ENCODE measurements around the gene ITPA. TPM values are rescaled to one million over a fixed set of nuclear protein-coding genes. Genes with fewer than 3 reads are reported as not detected.

ITPA gene
- total and polyA plus RNA-seq, 2 of the 8 experiments (the other 6 are each of a cell fraction or from before 2014, with no cell fraction given) = 88.2 to 94.0 TPM

DNA sequence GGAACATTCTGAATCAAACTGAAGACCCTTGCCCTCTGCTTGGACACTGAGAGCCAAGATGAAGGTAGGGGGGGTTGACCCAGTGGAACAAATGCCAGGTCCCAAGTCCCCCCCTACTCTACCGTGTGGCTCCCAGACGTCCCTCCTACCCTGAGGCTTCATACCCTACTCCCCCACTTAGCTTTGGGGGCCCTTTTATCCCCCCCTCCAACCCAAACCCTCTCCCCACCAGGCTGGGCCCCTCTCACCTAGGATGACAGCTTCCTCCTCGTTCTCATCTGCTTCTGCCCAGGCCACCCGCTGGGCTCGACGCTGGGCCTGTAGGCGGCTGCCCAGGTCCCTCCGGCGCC is 6.4 kb upstream of the ITPA start:
- H2AK5ac ChIP-seq (ENCODE audit: low read depth, low read length) = no peak overlapping the region
- no peak overlapping the region for H3K23ac ChIP-seq (ENCODE audit: insufficient read length)
- no peak overlapping the region for H2BK20ac ChIP-seq (ENCODE audit: low read length)
- no peaks in the 10 kb centered on the region for H3K27me3 ChIP-seq (replicated peaks in 1 of 4; ENCODE audit: control insufficient read depth in 3 of 4, extremely low read depth in 1 of 4, insufficient read depth in 3 of 4, low read length in 3 of 4)
- peak overlapping the region; percentile 94 to 99 for H3K4me2 ChIP-seq (ENCODE audit: insufficient read depth in 1 of 2, low read depth in 2 of 2, low read length in 2 of 2)
- H2AFZ ChIP-seq (ENCODE audit: low read length) = no peak overlapping the region
- no peak overlapping the region for H4K91ac ChIP-seq (replicated peaks; ENCODE audit: insufficient read length, low read length)
- no peak overlapping the region for H3K4ac ChIP-seq (replicated peaks; ENCODE audit: insufficient read length, low read depth, low read length)
- CTCF ChIA-PET (ENCODE audit: partially characterized antibody) = interaction anchor here (0.6 to 1.1 kb wide), 4 partner anchors 16 to 74 kb away, joined by 3 to 4 read pairs (median 3); no protein-coding TSS in a partner anchor
- H3K4me1 ChIP-seq (replicated peaks in 1 of 4; ENCODE audit: control insufficient read depth in 3 of 4, insufficient read depth in 4 of 4, low read length in 3 of 4) = peaks cover 0 to 7% (median 5%) of the 10 kb centered on the region in 4 experiments; a peak in 6 of 7 replicates
- H4K8ac ChIP-seq (ENCODE audit: extremely low read depth, insufficient read depth, low read length) = no peak overlapping the region
- no peaks in the 10 kb centered on the region for H3K9me3 ChIP-seq (ENCODE audit: insufficient read depth in 2 of 2, low read depth in 1 of 2, low read length in 1 of 2)
- no peak overlapping the region for H3K9ac ChIP-seq (replicated peaks in 1 of 4; ENCODE audit: extremely low read depth in 1 of 4, low read depth in 3 of 4, low read length in 3 of 4)
- H4K5ac ChIP-seq (ENCODE audit: insufficient read length, low read depth, low read length) = no peak overlapping the region
- peak overlapping the region; percentile 83 to 93 (median 88); a peak in 5 of 8 replicates for H3K4me3 ChIP-seq (ENCODE audit: extremely low read depth in 1 of 4, insufficient read depth in 2 of 4, low read depth in 3 of 4, low read length in 4 of 4)
- peaks cover 10% of the 10 kb centered on the region for H3K79me1 ChIP-seq (ENCODE audit: low read depth, low read length)
- no peak overlapping the region for H2BK12ac ChIP-seq (ENCODE audit: low read depth, low read length)
- no peak overlapping the region for H2BK5ac ChIP-seq (ENCODE audit: low read depth, low read length)
- TF ChIP-seq TAF7 (optimal IDR thresholded peaks at IDR 0.05; ENCODE audit: borderline replicate concordance, low read depth, low read length) = no peak
- TF ChIP-seq CEBPB (IDR thresholded peaks at IDR 0.05; ENCODE audit: low read depth, low read length) = no peak
- TF ChIP-seq MAFK (IDR thresholded peaks at IDR 0.05; ENCODE audit: low read depth, low read length) = no peak
- no peak for TF ChIP-seq BACH1 (IDR thresholded peaks at IDR 0.05; ENCODE audit: low read length)
- H4K20me1 ChIP-seq (replicated peaks in 1 of 2; ENCODE audit: control insufficient read depth in 1 of 2, insufficient read depth in 2 of 2, low read length in 2 of 2) = peaks cover 0 to 6% of the 10 kb centered on the region in 2 experiments
- no peak overlapping the region for H3K27ac ChIP-seq (ENCODE audit: low read depth, low read length)
- H2BK120ac ChIP-seq (replicated peaks; ENCODE audit: low read depth, low read length) = no peak overlapping the region
- no peak overlapping the region for H3K56ac ChIP-seq (replicated peaks; ENCODE audit: insufficient read length, low read depth, low read length)
- no peak overlapping the region for H3K14ac ChIP-seq (ENCODE audit: insufficient read length)
- FAIRE-seq = no peak
- POLR2A ChIA-PET (ENCODE audit: partially characterized antibody) = interaction anchor here (0.6 to 1.7 kb wide), 11 partner anchors 10 to 540 kb away, joined by 3 to 8 read pairs (median 3); partner anchors contain the start of genes FASTKD5 and UBOX5
- peaks cover 13 to 26% (median 17%) of the 10 kb centered on the region in 4 experiments; a peak in 7 of 8 replicates for H3K36me3 ChIP-seq (ENCODE audit: control insufficient read depth in 2 of 4, insufficient read depth in 4 of 4, low read length in 3 of 4)
- 78% methylated on average over 6 of the region's 9 CpGs; no CpG with 5 or more reads in 1 of the 2 experiments for WGBS, 2 experiments (ENCODE audit: extremely low coverage in 1 of 2, insufficient coverage in 1 of 2, insufficient read length in 1 of 2, insufficient replicate concordance in 2 of 2, low coverage in 1 of 2, low lambda C conversion rate in 2 of 2, missing lambda C conversion rate in 1 of 2)
- H3K18ac ChIP-seq (ENCODE audit: extremely low read depth, low read length) = no peak overlapping the region
- no peak for DNase-seq (ENCODE audit: low read depth in 1 of 2, low spot score in 2 of 2)
- no peak overlapping the region for H2BK15ac ChIP-seq (ENCODE audit: low read length)
- no peaks in the 10 kb centered on the region; the same call in 1 of the 2 replicates for H3K23me2 ChIP-seq (ENCODE audit: low read depth, low read length)
- H3K79me2 ChIP-seq (ENCODE audit: control insufficient read depth in 1 of 2, insufficient read depth in 2 of 2, low read length in 2 of 2) = peaks cover 0 to 19% of the 10 kb centered on the region in 2 experiments; a peak in 1 of 4 replicates
